HEK293 (cell line): ENCODE results near the gene DEK.

ENCODE experiments used
- KLF17 ChIP-seq: fragments of 450-650 bp; formaldehyde crosslinking; IDR thresholded peaks from 2 replicates; pipeline ENCODE4 v1.5.1; 2016; ENCODE audit warnings: missing biosample characterization, missing genetic modification characterization
- REST ChIP-seq: fragments of 450-650 bp; formaldehyde crosslinking; IDR thresholded peaks from 2 replicates; pipeline ENCODE4 v1.5.1; 2016; ENCODE audit warnings: missing biosample characterization, missing genetic modification characterization
- SP2 ChIP-seq: fragments of 450-650 bp; formaldehyde crosslinking; IDR thresholded peaks from 2 replicates; pipeline ENCODE4 v1.5.1; 2016; ENCODE audit warnings: missing biosample characterization, missing genetic modification characterization
- TSHZ1 ChIP-seq: fragments of 450-650 bp; formaldehyde crosslinking; IDR thresholded peaks from 2 replicates; pipeline ENCODE4 v1.5.1; 2016; ENCODE audit warnings: missing biosample characterization, missing genetic modification characterization, borderline replicate concordance
- ZFP69B ChIP-seq: fragments of 450-650 bp; formaldehyde crosslinking; IDR thresholded peaks from 2 replicates; pipeline ENCODE4 v1.5.1; 2016; ENCODE audit warnings: missing biosample characterization, missing genetic modification characterization
- ZNF132 ChIP-seq: fragments of 450-650 bp; formaldehyde crosslinking; IDR thresholded peaks from 2 replicates; pipeline ENCODE4 v1.5.1; 2017; ENCODE audit warnings: missing biosample characterization, missing genetic modification characterization, borderline replicate concordance
- ZNF169 ChIP-seq: fragments of 450-650 bp; formaldehyde crosslinking; IDR thresholded peaks from 2 replicates; pipeline ENCODE4 v1.5.1; 2016; ENCODE audit warnings: missing biosample characterization, missing genetic modification characterization
- ZNF621 ChIP-seq: fragments of 450-650 bp; formaldehyde crosslinking; IDR thresholded peaks from 2 replicates; pipeline ENCODE4 v1.5.1; 2017; ENCODE audit warnings: missing biosample characterization, missing genetic modification characterization
- ZNF629 ChIP-seq: fragments of 450-650 bp; formaldehyde crosslinking; IDR thresholded peaks from 2 replicates; pipeline ENCODE4 v1.5.1; 2017; ENCODE audit warnings: missing biosample characterization, missing genetic modification characterization
- ZNF660 ChIP-seq: fragments of 450-650 bp; IDR thresholded peaks from 2 replicates; pipeline ENCODE4 v1.5.1; 2018; ENCODE audit warnings: missing biosample characterization, mild to moderate bottlenecking, missing genetic modification characterization
- TF ChIP-seq, protein P1 (sequence below): fragments of 450-650 bp; formaldehyde crosslinking; conservative IDR thresholded peaks from 2 replicates; pipeline ENCODE4 v1.5.1; 2016; ENCODE audit warnings: low read depth, missing biosample characterization, missing genetic modification characterization
- TF ChIP-seq, protein P2 (sequence below): fragments of 450-650 bp; formaldehyde crosslinking; IDR thresholded peaks from 2 replicates; pipeline ENCODE4 v1.5.1; 2016; ENCODE audit warnings: missing biosample characterization, missing genetic modification characterization

The DEK gene

DNA sequence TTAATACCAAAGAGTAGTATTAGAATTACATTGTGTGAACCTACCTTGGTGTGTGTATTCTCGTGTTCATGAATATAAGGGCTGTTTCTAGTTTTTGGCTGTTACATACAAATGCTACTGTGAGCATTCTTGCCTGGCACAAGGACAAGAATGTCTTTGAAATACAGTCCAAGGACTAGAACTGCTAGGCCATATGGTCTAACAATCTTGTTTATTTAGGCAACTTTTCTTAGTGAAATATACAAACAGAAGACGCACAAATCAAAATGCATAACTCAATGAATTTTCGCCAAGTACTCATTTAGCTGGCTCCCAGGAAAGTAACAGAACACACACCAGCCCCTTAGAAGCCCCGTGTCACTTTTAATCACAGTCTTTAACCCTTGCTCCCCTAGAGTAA, 80.6 kb downstream of the DEK start (continued):
- TF ChIP-seq TSHZ1 (tag by site-specific recombination) (no peak), ZFP69B (tag by site-specific recombination) (no peak), ZNF132 (tag by site-specific recombination) (no peak), ZNF629 (tag by site-specific recombination) (no peak), ZNF621 (tag by site-specific recombination) (no peak), ZNF169 (no peak), REST (tag by site-specific recombination) (no peak), KLF17 (tag by site-specific recombination) (no peak), ZNF660 (no peak), SP2 (no peak)
- TF ChIP-seq, protein P1, sequence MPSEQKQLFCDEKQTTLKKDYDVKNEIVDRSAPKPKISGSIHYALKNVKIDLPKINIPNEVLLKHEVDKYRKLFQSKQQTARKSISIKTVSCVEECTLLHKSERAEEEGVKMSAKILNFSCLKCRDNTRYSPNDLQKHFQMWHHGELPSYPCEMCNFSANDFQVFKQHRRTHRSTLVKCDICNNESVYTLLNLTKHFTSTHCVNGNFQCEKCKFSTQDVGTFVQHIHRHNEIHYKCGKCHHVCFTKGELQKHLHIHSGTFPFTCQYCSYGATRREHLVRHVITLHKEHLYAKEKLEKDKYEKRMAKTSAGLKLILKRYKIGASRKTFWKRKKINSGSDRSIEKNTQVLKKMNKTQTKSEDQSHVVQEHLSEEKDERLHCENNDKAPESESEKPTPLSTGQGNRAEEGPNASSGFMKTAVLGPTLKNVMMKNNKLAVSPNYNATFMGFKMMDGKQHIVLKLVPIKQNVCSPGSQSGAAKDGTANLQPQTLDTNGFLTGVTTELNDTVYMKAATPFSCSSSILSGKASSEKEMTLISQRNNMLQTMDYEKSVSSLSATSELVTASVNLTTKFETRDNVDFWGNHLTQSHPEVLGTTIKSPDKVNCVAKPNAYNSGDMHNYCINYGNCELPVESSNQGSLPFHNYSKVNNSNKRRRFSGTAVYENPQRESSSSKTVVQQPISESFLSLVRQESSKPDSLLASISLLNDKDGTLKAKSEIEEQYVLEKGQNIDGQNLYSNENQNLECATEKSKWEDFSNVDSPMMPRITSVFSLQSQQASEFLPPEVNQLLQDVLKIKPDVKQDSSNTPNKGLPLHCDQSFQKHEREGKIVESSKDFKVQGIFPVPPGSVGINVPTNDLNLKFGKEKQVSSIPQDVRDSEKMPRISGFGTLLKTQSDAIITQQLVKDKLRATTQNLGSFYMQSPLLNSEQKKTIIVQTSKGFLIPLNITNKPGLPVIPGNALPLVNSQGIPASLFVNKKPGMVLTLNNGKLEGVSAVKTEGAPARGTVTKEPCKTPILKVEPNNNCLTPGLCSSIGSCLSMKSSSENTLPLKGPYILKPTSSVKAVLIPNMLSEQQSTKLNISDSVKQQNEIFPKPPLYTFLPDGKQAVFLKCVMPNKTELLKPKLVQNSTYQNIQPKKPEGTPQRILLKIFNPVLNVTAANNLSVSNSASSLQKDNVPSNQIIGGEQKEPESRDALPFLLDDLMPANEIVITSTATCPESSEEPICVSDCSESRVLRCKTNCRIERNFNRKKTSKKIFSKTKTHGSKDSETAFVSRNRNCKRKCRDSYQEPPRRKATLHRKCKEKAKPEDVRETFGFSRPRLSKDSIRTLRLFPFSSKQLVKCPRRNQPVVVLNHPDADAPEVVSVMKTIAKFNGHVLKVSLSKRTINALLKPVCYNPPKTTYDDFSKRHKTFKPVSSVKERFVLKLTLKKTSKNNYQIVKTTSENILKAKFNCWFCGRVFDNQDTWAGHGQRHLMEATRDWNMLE (tag by site-specific recombination), result no peak
- TF ChIP-seq, protein P2, sequence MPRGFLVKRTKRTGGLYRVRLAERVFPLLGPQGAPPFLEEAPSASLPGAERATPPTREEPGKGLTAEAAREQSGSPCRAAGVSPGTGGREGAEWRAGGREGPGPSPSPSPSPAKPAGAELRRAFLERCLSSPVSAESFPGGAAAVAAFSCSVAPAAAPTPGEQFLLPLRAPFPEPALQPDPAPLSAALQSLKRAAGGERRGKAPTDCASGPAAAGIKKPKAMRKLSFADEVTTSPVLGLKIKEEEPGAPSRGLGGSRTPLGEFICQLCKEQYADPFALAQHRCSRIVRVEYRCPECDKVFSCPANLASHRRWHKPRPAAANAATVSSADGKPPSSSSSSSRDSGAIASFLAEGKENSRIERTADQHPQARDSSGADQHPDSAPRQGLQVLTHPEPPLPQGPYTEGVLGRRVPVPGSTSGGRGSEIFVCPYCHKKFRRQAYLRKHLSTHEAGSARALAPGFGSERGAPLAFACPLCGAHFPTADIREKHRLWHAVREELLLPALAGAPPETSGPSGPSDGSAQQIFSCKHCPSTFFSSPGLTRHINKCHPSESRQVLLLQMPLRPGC (tag by site-specific recombination), result no peak
